Progenitor cell of endocrine pancreas (in vitro differentiated cells): ENCODE data around the gene TNNI3K. TPM values are rescaled to one million over a fixed set of nuclear protein-coding genes. Genes with fewer than 3 reads are reported as not detected.

Experiments
- DNase-seq: peaks from one replicate; pipeline ENCODE4 v3.0.0; 2021; ENCODE audit warnings: low spot score; ENCODE audit not compliant: unreplicated experiment
- H3K27ac Mint-ChIP-seq: 2 replicates; pipeline ENCODE4 v1.8.0; 2021; ENCODE audit warnings: mild to moderate bottlenecking, moderate library complexity, mixed read lengths
- H3K27me3 Mint-ChIP-seq: 2 replicates; pipeline ENCODE4 v1.8.0; 2021; ENCODE audit warnings: mixed read lengths
- H3K36me3 Mint-ChIP-seq: 2 replicates; pipeline ENCODE4 v1.8.0; 2022; ENCODE audit warnings: mixed read lengths; ENCODE audit not compliant: insufficient read depth
- H3K4me1 Mint-ChIP-seq: 2 replicates; pipeline ENCODE4 v1.8.0; 2021; ENCODE audit warnings: low read depth, mixed read lengths
- H3K4me3 Mint-ChIP-seq: 2 replicates; pipeline ENCODE4 v1.8.0; 2021; ENCODE audit warnings: low read depth, mild to moderate bottlenecking, moderate library complexity, mixed read lengths
- H3K9me3 Mint-ChIP-seq: 2 replicates; pipeline ENCODE4 v1.8.0; 2021; ENCODE audit warnings: low read depth, mixed read lengths
- total RNA-seq: library from RNA; stranded (reverse); gene quantifications from 2 replicates; pipeline ENCODE4 v1.2.1, GENCODE V29; 2021
- TF ChIP-seq, protein P1 (sequence below): fragments of 200-600 bp; sonication (generic); IDR thresholded peaks from one replicate; pipeline ENCODE4 v1.5.0; 2021; ENCODE audit warnings: antibody characterized with exemption, mild to moderate bottlenecking; ENCODE audit not compliant: unreplicated experiment

The TNNI3K gene
- total RNA-seq, 1 donor from 2014 or later = not detected

DNA sequence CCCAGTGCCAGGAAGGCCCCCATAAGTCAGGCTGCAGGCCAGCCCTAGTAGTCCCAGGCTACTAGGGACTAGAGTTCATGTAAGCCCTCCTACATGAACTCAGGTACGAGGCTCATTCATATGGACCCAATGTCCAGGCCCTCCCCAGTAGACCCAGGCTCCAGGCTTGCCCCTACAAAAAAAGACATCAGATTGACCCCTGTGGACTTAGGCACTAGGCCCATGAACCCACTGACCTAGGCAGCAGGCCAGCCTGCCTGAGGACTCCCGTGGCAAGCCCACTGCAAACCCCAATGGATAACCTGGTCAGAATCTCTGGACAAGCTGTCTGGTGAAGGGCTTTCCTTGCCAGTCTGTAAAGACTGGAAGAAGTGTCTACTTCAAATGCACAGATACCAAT lies 51.2 kb downstream of the TNNI3K start:
- Mint-ChIP-seq H3K27me3 (no peaks in the 10 kb centered on the region), H3K27ac (no peak overlapping the region), H3K4me1 (no peaks in the 10 kb centered on the region), H3K36me3 (peaks cover 2% of the 10 kb centered on the region), H3K4me3 (no peak overlapping the region), H3K9me3 (peaks cover 11% of the 10 kb centered on the region)
- TF ChIP-seq, protein P1, sequence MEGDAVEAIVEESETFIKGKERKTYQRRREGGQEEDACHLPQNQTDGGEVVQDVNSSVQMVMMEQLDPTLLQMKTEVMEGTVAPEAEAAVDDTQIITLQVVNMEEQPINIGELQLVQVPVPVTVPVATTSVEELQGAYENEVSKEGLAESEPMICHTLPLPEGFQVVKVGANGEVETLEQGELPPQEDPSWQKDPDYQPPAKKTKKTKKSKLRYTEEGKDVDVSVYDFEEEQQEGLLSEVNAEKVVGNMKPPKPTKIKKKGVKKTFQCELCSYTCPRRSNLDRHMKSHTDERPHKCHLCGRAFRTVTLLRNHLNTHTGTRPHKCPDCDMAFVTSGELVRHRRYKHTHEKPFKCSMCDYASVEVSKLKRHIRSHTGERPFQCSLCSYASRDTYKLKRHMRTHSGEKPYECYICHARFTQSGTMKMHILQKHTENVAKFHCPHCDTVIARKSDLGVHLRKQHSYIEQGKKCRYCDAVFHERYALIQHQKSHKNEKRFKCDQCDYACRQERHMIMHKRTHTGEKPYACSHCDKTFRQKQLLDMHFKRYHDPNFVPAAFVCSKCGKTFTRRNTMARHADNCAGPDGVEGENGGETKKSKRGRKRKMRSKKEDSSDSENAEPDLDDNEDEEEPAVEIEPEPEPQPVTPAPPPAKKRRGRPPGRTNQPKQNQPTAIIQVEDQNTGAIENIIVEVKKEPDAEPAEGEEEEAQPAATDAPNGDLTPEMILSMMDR = no peak
- DNase-seq = no peak

DNA sequence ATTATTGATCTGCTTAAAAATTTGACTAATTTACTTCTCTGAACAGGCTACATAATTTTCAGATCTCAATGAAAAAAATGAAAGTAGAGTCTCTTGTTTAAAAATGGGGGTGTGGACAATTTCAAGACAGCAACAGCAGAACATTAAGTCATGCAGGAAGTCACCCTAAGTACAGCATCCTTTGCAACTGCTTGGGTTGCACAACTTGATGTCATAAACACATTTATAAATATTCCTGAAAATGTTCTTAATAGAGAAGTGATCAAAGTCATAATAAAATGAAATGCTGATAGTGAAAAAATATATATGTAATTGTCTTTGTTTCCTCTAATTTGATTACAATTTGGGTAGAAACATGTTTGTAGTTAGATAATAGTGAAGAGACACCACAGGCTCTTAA lies 79.3 kb downstream of the TNNI3K start:
- Mint-ChIP-seq H3K9me3 (peaks cover 11% of the 10 kb centered on the region), H3K27ac (no peak overlapping the region), H3K36me3 (peaks cover 3% of the 10 kb centered on the region), H3K4me1 (peaks cover 3% of the 10 kb centered on the region), H3K4me3 (no peak overlapping the region), H3K27me3 (no peaks in the 10 kb centered on the region)
- TF ChIP-seq, protein P1 = no peak
- no peak for DNase-seq

DNA sequence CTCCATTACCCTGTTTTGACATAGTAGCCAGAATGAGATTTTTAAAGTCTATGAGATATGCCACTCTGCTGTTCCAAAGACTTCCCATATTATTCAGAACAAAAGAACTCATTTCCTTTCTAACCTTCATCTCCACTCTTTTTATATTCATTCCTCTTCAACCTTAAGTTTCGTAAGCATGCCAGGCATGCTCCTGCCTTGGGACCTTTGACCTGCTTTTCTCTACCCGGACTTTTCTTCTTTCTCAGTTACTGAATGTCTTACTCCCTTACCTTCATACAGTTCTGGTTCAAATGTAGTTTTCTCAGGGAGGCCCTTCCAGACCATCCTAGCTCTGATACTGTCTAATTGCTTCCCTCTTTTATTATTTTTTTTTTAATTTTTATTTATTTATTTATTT lies 81.1 kb downstream of the TNNI3K start:
- no peaks in the 10 kb centered on the region for H3K27me3 Mint-ChIP-seq
- TF ChIP-seq, protein P1 = no peak
- H3K4me3 Mint-ChIP-seq = no peak overlapping the region
- peaks cover 3% of the 10 kb centered on the region for H3K4me1 Mint-ChIP-seq
- no peak for DNase-seq
- no peaks in the 10 kb centered on the region for H3K36me3 Mint-ChIP-seq
- peaks cover 6% of the 10 kb centered on the region for H3K9me3 Mint-ChIP-seq
- H3K27ac Mint-ChIP-seq = no peak overlapping the region

DNA sequence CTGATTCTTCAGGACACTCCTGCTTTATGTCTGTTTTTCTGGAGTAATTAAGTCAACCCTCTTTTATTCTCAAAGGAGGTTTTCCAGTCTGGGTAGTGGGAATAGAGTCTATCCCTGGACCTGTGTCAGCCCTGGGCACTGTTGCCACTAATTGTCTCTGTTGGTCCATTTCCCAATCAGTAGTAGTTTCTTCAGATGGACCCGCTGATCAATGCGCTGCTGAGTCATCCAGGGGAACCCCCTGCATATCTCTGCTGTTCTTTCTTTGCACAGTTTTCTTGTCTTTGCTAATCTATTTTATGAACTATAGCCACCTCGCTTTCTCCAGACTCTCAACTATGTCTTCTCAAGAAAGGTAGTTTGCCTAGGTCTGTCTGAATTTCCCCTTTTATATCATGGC lies 82.5 kb downstream of the TNNI3K start:
- Mint-ChIP-seq H3K27ac (no peak overlapping the region), H3K36me3 (no peaks in the 10 kb centered on the region), H3K27me3 (no peaks in the 10 kb centered on the region), H3K4me1 (peaks cover 3% of the 10 kb centered on the region), H3K9me3 (peaks cover 6% of the 10 kb centered on the region), H3K4me3 (no peak overlapping the region)
- DNase-seq = no peak
- TF ChIP-seq, protein P1 = no peak

DNA sequence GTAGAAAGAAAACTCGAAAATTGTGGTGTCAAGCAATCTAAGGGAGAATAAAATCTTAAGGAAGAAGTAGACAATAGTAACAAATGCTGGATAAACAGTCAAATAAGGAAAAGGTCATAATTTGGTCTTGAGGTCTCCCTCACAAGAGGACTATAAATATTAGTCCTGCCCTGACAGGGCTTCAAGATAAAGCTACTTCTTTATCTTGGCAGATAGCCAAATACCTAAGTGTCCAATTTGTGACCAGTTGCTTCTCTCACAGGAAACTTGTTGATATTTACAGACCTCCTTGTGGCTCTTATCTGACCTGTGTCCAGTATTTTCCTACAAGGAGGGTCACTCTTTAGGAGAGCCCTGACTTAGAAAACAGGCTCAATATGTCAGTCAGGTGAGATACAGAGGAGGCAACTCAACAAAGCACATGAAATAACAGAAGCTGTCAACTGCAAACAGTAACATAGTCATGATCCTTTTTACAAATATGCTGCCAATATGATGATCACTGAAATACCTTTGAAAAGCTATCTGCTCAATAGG lies 88.8 kb downstream of the TNNI3K start:
- no peaks in the 10 kb centered on the region for H3K27me3 Mint-ChIP-seq
- TF ChIP-seq, protein P1 = no peak
- no peak overlapping the region for H3K27ac Mint-ChIP-seq
- DNase-seq = no peak
- H3K9me3 Mint-ChIP-seq = no peaks in the 10 kb centered on the region
- no peaks in the 10 kb centered on the region for H3K4me1 Mint-ChIP-seq
- H3K36me3 Mint-ChIP-seq = peaks cover 5% of the 10 kb centered on the region
- H3K4me3 Mint-ChIP-seq = no peak overlapping the region
